GM12874 (cell line): Measurements from ENCODE around the gene CD300LB.

Experiments
- TF ChIP-seq, protein P1 (sequence below): IDR thresholded peaks from 2 replicates; pipeline ENCODE4 v1.5.1; 2011; ENCODE audit warnings: low read depth, mild to moderate bottlenecking, control low read depth, low read length, moderate library complexity; ENCODE audit not compliant: insufficient read depth

Gene CD300LB

DNA sequence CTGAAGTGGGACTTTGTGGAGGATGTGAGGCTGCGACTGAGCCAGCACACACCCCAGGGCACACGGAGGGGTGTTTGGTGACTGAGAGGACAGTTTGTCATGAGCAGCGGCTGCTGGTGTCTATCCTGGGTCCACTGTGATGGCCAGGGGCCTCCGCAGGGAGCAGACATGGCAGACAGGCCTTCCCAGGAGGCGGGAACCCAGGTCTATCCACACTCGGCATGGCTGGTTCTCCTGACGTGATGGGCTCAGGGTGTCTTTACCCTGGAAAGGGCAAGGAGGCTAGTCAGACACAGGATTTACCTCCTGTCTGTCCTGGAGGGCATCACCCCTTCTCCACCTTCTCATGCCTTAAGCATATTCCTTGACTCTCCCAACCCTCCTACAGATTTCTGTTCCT, 15.3 kb upstream of the CD300LB start:
- TF ChIP-seq, protein P1, sequence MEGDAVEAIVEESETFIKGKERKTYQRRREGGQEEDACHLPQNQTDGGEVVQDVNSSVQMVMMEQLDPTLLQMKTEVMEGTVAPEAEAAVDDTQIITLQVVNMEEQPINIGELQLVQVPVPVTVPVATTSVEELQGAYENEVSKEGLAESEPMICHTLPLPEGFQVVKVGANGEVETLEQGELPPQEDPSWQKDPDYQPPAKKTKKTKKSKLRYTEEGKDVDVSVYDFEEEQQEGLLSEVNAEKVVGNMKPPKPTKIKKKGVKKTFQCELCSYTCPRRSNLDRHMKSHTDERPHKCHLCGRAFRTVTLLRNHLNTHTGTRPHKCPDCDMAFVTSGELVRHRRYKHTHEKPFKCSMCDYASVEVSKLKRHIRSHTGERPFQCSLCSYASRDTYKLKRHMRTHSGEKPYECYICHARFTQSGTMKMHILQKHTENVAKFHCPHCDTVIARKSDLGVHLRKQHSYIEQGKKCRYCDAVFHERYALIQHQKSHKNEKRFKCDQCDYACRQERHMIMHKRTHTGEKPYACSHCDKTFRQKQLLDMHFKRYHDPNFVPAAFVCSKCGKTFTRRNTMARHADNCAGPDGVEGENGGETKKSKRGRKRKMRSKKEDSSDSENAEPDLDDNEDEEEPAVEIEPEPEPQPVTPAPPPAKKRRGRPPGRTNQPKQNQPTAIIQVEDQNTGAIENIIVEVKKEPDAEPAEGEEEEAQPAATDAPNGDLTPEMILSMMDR, result no peak

DNA sequence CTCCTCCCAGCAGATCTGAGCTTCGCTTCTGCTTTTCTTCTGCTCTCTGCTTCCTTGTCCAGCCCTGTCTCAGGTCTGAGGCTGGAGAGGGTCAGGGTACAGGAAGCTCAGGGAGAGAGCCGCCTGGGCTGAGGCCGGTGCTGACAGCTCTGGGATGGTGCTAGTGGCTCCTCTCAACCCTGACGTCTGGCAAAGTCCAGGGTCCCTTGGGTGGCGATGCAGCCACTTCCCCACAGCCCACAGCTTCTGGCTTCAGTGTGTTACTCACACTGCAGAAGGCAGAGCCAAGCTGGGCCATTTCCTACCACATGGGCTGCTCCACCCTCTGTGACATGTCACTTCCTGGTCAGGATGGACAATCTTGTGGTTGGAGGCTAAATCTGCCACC, 14.6 kb upstream of the CD300LB start, which contains the start of gene CD300C:
Gene CD300C, minus strand, starts transcription at position 273 of the 388 bp plus-strand sequence. CDS start 333 bp downstream, outside the sequence.
- TF ChIP-seq, protein P1, result no peak

GRCh38 chr17:74544991-74545842, 13.9 kb upstream of the CD300LB start:
- TF ChIP-seq, protein P1, result no peak

GRCh38 chr17:74543891-74544760, 12.9 kb upstream of the CD300LB start:
- TF ChIP-seq, protein P1, result no peak

DNA sequence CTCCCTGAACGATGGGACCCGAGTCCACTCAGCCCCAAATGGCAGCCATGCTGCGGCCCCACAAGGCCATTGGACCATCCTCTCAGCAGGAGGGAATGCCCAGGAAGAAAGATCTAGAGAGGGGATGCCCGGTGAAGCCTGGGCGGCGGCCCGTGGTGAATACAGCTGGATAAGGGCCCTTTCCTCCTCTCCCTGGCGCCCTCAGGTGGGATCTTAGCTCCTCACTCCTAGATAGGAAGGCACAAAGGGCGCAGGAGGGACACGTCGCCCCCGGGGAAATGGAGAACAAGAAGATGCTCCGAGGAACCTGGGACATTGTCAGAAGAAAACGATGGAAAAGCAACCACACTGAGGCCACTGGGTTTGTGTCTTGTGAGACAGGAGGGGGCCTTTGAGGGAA, 12.1 kb upstream of the CD300LB start:
- TF ChIP-seq, protein P1, result no peak

DNA sequence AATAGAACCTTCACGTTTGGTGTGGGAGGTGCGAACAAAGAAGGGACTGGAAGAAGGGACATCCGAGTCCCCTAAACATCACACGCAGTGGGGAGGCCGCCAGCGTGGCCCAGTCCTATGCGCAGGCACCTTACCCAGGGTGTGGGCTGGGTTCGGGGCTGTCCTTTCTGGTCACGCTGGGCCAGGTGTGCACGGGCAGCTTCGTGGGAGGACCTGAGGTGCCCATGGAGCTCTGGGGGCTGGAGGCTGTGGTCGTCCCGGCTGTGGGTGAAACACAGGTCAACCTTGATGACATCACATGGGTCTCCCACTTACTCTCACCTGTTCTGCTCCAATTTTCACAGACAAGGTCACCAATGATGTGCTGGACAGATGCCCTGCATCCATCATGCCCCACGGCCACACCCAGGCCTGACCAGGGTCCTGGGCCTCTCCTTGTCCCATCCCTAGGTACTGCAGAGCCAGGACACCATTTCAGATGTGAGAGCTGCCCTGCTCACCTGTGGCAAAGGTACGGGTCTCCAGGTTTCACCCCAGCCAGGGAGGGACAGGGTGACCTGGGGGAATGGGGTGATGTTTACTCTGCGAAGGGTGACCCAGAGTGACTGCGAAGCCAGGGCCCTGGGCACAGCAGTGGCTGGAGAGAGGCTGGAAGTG, 11.6 kb upstream of the CD300LB start:
- TF ChIP-seq, protein P1, result no peak

DNA sequence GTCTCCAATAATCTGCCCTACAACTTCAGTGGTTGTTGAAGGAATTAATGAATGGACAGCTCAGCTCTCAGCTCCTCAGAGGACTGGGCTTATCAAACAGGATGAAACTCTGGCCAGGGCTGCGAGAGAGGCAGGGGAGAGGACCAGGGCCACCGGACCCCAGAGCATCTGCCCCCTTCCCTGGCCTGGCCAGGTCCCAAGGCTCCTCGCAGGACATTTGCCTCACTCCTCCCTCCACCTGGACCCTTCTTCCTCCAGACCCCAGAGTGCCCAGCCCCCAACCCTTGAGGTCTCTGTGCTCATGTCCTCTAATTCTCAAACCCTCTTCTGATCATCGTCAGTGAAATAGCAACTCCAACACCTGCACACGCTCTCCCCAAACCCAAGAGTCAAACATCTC, 10.9 kb upstream of the CD300LB start:
- TF ChIP-seq, protein P1, result no peak
